Measurements from ENCODE around the gene GPX2. TPM values are rescaled to one million over a fixed set of nuclear protein-coding genes. Genes with fewer than 3 reads are reported as not detected.

GPX2 gene
- total and polyA plus RNA-seq, 2 of the 8 experiments (the other 6 are each of a cell fraction or from before 2014, with no cell fraction given) = 0.30 to 0.89 TPM

GRCh38 chr14:64920465-64920864 is 22.1 kb downstream of the GPX2 start:
- Histone ChIP-seq H4K20me1 (replicated peaks in 1 of 2; ENCODE audit: control insufficient read depth in 1 of 2, insufficient read depth in 2 of 2, low read length in 2 of 2) (no peaks in the 10 kb centered on the region), H3K4me3 (ENCODE audit: extremely low read depth in 1 of 4, insufficient read depth in 2 of 4, low read depth in 3 of 4, low read length in 4 of 4) (no peak overlapping the region), H3K14ac (ENCODE audit: insufficient read length) (no peak overlapping the region), H2BK5ac (ENCODE audit: low read depth, low read length) (no peak overlapping the region), H3K36me3 (ENCODE audit: control insufficient read depth in 2 of 4, insufficient read depth in 4 of 4, low read length in 3 of 4) (peaks cover 3 to 18% (median 5%) of the 10 kb centered on the region in 4 experiments; a peak in 6 of 8 replicates), H3K4me1 (replicated peaks in 1 of 4; ENCODE audit: control insufficient read depth in 3 of 4, insufficient read depth in 4 of 4, low read length in 3 of 4) (no peaks in the 10 kb centered on the region), H3K18ac (ENCODE audit: extremely low read depth, low read length) (no peak overlapping the region), H2BK20ac (ENCODE audit: low read length) (no peak overlapping the region), H3K27me3 (replicated peaks in 1 of 4; ENCODE audit: control insufficient read depth in 3 of 4, extremely low read depth in 1 of 4, insufficient read depth in 3 of 4, low read length in 3 of 4) (no peaks in the 10 kb centered on the region), H2AFZ (ENCODE audit: low read length) (no peak overlapping the region), H3K27ac (ENCODE audit: low read depth, low read length) (no peak overlapping the region), H3K56ac (replicated peaks; ENCODE audit: insufficient read length, low read depth, low read length) (no peak overlapping the region), H3K9me3 (ENCODE audit: insufficient read depth in 2 of 2, low read depth in 1 of 2, low read length in 1 of 2) (no peaks in the 10 kb centered on the region), H3K79me1 (ENCODE audit: low read depth, low read length) (no peaks in the 10 kb centered on the region; the same call in none of the 2 replicates), H3K4ac (replicated peaks; ENCODE audit: insufficient read length, low read depth, low read length) (no peak overlapping the region), H4K91ac (replicated peaks; ENCODE audit: insufficient read length, low read length) (no peak overlapping the region), H2BK120ac (replicated peaks; ENCODE audit: low read depth, low read length) (no peak overlapping the region), H3K23ac (ENCODE audit: insufficient read length) (no peak overlapping the region), H3K4me2 (ENCODE audit: insufficient read depth in 1 of 2, low read depth in 2 of 2, low read length in 2 of 2) (no peak overlapping the region), H3K23me2 (ENCODE audit: low read depth, low read length) (no peaks in the 10 kb centered on the region), H4K5ac (ENCODE audit: insufficient read length, low read depth, low read length) (no peak overlapping the region), H3K79me2 (ENCODE audit: control insufficient read depth in 1 of 2, insufficient read depth in 2 of 2, low read length in 2 of 2) (peaks cover 0 to 19% of the 10 kb centered on the region in 2 experiments; a peak in 3 of 4 replicates), H2BK15ac (ENCODE audit: low read length) (no peak overlapping the region), H3K9ac (replicated peaks in 1 of 4; ENCODE audit: extremely low read depth in 1 of 4, low read depth in 3 of 4, low read length in 3 of 4) (no peak overlapping the region), H4K8ac (ENCODE audit: extremely low read depth, insufficient read depth, low read length) (no peak overlapping the region), H2AK5ac (ENCODE audit: low read depth, low read length) (no peak overlapping the region), H2BK12ac (ENCODE audit: low read depth, low read length) (no peak overlapping the region)
- 91% methylated on average over 2 of the region's 2 CpGs; no CpG with 5 or more reads in 1 of the 2 experiments for WGBS, 2 experiments (ENCODE audit: extremely low coverage in 1 of 2, insufficient coverage in 1 of 2, insufficient read length in 1 of 2, insufficient replicate concordance in 2 of 2, low coverage in 1 of 2, low lambda C conversion rate in 2 of 2, missing lambda C conversion rate in 1 of 2)
- FAIRE-seq = no peak
- POLR2A ChIA-PET (ENCODE audit: partially characterized antibody) = interaction anchor here (0.6 to 0.7 kb wide), 2 partner anchors 32 to 48 kb away, joined by 3 read pairs; no protein-coding TSS in a partner anchor
- CTCF ChIA-PET (ENCODE audit: partially characterized antibody) = interaction anchor here (0.6 to 0.7 kb wide), 3 partner anchors 20 to 537 kb away, joined by 3 to 4 read pairs (median 3); no protein-coding TSS in a partner anchor
- no peak for DNase-seq (ENCODE audit: low read depth in 1 of 2, low spot score in 2 of 2)
- TF ChIP-seq YY1 (IDR thresholded peaks at IDR 0.05; ENCODE audit: low read depth, low read length) (no peak), NANOG (IDR thresholded peaks at IDR 0.05; ENCODE audit: insufficient read depth, low read depth, low read length, poor library complexity, severe bottlenecking) (no peak), ATF2 (IDR thresholded peaks at IDR 0.05; ENCODE audit: low read length) (no peak)
